ENCODE results near the gene CEP192. TPM values are rescaled to one million over a fixed set of nuclear protein-coding genes. Genes with fewer than 3 reads are reported as not detected.

CEP192 gene
- total and polyA plus RNA-seq, 10 of the 15 experiments (the other 5 are each of a cell fraction or from before 2014, with no cell fraction given) = 15.4 to 58.2 (median 29.6) TPM

DNA sequence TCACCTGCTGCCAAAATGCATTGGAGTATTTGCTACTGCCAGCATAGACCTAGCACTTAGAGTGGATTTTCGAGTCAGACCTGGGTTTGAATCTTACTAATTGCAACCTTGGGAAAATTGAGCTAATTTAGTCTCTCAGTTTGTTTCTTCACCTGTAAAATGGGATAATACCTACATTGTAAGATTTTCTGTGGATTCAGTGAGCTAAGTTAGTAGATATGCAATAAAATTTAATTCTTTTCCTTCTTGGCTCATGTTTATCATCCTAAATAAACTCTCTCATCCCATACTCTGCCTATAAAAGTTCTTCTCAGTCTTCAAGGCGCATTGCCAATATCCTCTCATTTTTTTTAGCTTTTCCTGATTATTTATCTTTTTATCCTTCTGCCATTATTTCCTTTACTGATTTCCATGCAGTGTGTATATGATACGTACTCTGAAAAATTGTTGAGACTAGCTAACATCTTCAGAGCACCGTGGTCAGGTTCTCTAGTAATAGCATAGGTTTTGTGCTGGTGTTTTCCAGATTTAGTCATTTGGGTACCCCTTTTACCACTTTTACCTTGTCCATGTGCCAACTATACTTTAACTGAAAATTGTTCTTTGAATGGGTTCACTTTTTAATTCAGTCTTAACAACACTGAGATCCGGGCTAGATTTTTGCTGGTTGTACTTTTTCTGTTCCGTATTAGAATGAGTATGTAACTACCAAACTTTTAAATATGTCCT, 7.3 kb downstream of the CEP192 start (continued):
- TF ChIP-seq, protein P1, sequence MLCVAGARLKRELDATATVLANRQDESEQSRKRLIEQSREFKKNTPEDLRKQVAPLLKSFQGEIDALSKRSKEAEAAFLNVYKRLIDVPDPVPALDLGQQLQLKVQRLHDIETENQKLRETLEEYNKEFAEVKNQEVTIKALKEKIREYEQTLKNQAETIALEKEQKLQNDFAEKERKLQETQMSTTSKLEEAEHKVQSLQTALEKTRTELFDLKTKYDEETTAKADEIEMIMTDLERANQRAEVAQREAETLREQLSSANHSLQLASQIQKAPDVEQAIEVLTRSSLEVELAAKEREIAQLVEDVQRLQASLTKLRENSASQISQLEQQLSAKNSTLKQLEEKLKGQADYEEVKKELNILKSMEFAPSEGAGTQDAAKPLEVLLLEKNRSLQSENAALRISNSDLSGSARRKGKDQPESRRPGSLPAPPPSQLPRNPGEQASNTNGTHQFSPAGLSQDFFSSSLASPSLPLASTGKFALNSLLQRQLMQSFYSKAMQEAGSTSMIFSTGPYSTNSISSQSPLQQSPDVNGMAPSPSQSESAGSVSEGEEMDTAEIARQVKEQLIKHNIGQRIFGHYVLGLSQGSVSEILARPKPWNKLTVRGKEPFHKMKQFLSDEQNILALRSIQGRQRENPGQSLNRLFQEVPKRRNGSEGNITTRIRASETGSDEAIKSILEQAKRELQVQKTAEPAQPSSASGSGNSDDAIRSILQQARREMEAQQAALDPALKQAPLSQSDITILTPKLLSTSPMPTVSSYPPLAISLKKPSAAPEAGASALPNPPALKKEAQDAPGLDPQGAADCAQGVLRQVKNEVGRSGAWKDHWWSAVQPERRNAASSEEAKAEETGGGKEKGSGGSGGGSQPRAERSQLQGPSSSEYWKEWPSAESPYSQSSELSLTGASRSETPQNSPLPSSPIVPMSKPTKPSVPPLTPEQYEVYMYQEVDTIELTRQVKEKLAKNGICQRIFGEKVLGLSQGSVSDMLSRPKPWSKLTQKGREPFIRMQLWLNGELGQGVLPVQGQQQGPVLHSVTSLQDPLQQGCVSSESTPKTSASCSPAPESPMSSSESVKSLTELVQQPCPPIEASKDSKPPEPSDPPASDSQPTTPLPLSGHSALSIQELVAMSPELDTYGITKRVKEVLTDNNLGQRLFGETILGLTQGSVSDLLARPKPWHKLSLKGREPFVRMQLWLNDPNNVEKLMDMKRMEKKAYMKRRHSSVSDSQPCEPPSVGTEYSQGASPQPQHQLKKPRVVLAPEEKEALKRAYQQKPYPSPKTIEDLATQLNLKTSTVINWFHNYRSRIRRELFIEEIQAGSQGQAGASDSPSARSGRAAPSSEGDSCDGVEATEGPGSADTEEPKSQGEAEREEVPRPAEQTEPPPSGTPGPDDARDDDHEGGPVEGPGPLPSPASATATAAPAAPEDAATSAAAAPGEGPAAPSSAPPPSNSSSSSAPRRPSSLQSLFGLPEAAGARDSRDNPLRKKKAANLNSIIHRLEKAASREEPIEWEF (IDR thresholded peaks at IDR 0.05; ENCODE audit: insufficient replicate concordance, low read depth, low read length) = no peak
- TF ChIP-seq RELB (IDR thresholded peaks at IDR 0.05; ENCODE audit: low read depth) = 0 out of 2 replicates have a peak, but pooled peaks have one; percentile 52
- TF ChIP-seq IRF3 (IDR thresholded peaks at IDR 0.05) = no peak
- no peak for TF ChIP-seq ZNF622 (IDR thresholded peaks at IDR 0.05)
- peak; percentile 58; the same call in 1 of the 2 replicates for TF ChIP-seq FOXM1 (IDR thresholded peaks at IDR 0.05; ENCODE audit: low read depth, low read length)
- peak; percentile 69 for TF ChIP-seq NFIC (IDR thresholded peaks at IDR 0.05; ENCODE audit: low read depth, low read length)
- no peak for TF ChIP-seq NR2C2 (IDR thresholded peaks at IDR 0.05; ENCODE audit: borderline replicate concordance, control insufficient read depth, insufficient read length, low read depth)
- peak; percentile 45; the same call in 1 of the 2 replicates for TF ChIP-seq BCL11A (IDR thresholded peaks at IDR 0.05; ENCODE audit: low read depth, low read length)
- TF ChIP-seq ETV6 (conservative IDR thresholded peaks at IDR 0.05 in 1 of 2, IDR thresholded peaks at IDR 0.05 in 1 of 2; ENCODE audit: borderline replicate concordance in 1 of 2, low read depth in 1 of 2) = no peak
- TF ChIP-seq SMAD5 (IDR thresholded peaks at IDR 0.05; ENCODE audit: low read depth) = no peak
- TF ChIP-seq IKZF1 (conservative IDR thresholded peaks at IDR 0.05) = 0 out of 2 replicates have a peak, but pooled peaks have one; percentile 18
- no peak for TF ChIP-seq ESRRA (IDR thresholded peaks at IDR 0.05; ENCODE audit: low read length)
- TF ChIP-seq, protein P2, sequence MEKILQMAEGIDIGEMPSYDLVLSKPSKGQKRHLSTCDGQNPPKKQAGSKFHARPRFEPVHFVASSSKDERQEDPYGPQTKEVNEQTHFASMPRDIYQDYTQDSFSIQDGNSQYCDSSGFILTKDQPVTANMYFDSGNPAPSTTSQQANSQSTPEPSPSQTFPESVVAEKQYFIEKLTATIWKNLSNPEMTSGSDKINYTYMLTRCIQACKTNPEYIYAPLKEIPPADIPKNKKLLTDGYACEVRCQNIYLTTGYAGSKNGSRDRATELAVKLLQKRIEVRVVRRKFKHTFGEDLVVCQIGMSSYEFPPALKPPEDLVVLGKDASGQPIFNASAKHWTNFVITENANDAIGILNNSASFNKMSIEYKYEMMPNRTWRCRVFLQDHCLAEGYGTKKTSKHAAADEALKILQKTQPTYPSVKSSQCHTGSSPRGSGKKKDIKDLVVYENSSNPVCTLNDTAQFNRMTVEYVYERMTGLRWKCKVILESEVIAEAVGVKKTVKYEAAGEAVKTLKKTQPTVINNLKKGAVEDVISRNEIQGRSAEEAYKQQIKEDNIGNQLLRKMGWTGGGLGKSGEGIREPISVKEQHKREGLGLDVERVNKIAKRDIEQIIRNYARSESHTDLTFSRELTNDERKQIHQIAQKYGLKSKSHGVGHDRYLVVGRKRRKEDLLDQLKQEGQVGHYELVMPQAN (conservative IDR thresholded peaks at IDR 0.05) = no peak
- TF ChIP-seq CHD4 (IDR thresholded peaks at IDR 0.05) = no peak
- no peak for TF ChIP-seq RELA (IDR thresholded peaks at IDR 0.05; ENCODE audit: borderline replicate concordance, partially characterized antibody)
- TF ChIP-seq CHD1 (IDR thresholded peaks at IDR 0.05; ENCODE audit: low read depth, low read length) = no peak
- TF ChIP-seq PML (IDR thresholded peaks at IDR 0.05; ENCODE audit: low read length) = peak; percentile 40; the same call in 1 of the 2 replicates
- no peak for TF ChIP-seq PKNOX1 (IDR thresholded peaks at IDR 0.05)
